Measurements from ENCODE around the gene CCM2.

- TF ChIP-seq, protein P1, sequence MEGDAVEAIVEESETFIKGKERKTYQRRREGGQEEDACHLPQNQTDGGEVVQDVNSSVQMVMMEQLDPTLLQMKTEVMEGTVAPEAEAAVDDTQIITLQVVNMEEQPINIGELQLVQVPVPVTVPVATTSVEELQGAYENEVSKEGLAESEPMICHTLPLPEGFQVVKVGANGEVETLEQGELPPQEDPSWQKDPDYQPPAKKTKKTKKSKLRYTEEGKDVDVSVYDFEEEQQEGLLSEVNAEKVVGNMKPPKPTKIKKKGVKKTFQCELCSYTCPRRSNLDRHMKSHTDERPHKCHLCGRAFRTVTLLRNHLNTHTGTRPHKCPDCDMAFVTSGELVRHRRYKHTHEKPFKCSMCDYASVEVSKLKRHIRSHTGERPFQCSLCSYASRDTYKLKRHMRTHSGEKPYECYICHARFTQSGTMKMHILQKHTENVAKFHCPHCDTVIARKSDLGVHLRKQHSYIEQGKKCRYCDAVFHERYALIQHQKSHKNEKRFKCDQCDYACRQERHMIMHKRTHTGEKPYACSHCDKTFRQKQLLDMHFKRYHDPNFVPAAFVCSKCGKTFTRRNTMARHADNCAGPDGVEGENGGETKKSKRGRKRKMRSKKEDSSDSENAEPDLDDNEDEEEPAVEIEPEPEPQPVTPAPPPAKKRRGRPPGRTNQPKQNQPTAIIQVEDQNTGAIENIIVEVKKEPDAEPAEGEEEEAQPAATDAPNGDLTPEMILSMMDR (conservative IDR thresholded peaks at IDR 0.05; ENCODE audit: low read length) = no peak
- no peak for TF ChIP-seq EZH2phosphoT487 (IDR thresholded peaks at IDR 0.05; ENCODE audit: borderline replicate concordance, low read depth, low read length)
Observed at GRCh38 chr7:45026013-45026412, 26.0 kb downstream of the CCM2 start.
